HG03135 (cell line): ENCODE data around the gene CENPP.

ENCODE experiments used
- ATAC-seq: cut with Tn5 transposase; IDR thresholded peaks from one replicate; pipeline ENCODE4 v1.9.1; 2021; ENCODE audit warnings: mild to moderate bottlenecking, moderate library complexity; ENCODE audit not compliant: unreplicated experiment

CENPP gene

GRCh38 chr9:92650839-92651621 is 325.3 kb downstream of the CENPP start:
- ATAC-seq, result no peak

GRCh38 chr9:92652461-92652860 is 326.7 kb downstream of the CENPP start:
- ATAC-seq, result no peak

GRCh38 chr9:92654481-92655301 is 328.9 kb downstream of the CENPP start:
- ATAC-seq, result no peak

- ATAC-seq, result no peak
These were observed 329.6 kb downstream of the CENPP start for GRCh38 chr9:92655366-92655765.

GRCh38 chr9:92655896-92656536 is 330.3 kb downstream of the CENPP start:
- ATAC-seq, result no peak

- ATAC-seq, result no peak
These were observed 330.8 kb downstream of the CENPP start for GRCh38 chr9:92656537-92656925.

- no peak for ATAC-seq
These were observed 331.7 kb downstream of the CENPP start for GRCh38 chr9:92657296-92658094.

GRCh38 chr9:92658176-92658575 is 332.4 kb downstream of the CENPP start:
- ATAC-seq, result no peak

- ATAC-seq, result no peak
These were observed 332.9 kb downstream of the CENPP start for GRCh38 chr9:92658611-92659010.

- ATAC-seq, result no peak
These were observed 333.8 kb downstream of the CENPP start for GRCh38 chr9:92659601-92660000.

GRCh38 chr9:92660266-92660665 is 334.5 kb downstream of the CENPP start:
- ATAC-seq, result no peak

- ATAC-seq, result no peak
These were observed 335.4 kb downstream of the CENPP start for GRCh38 chr9:92661127-92661526.

GRCh38 chr9:92661743-92662142 is 336.0 kb downstream of the CENPP start:
- ATAC-seq, result no peak

GRCh38 chr9:92663126-92663525 is 337.4 kb downstream of the CENPP start:
- no peak for ATAC-seq

GRCh38 chr9:92663951-92664350 is 338.2 kb downstream of the CENPP start:
- ATAC-seq, result no peak

- ATAC-seq, result no peak
These were observed 338.8 kb downstream of the CENPP start for GRCh38 chr9:92664394-92665152.

- ATAC-seq, result no peak
These were observed 340.1 kb downstream of the CENPP start for GRCh38 chr9:92665836-92666235.

GRCh38 chr9:92666236-92666635 is 340.5 kb downstream of the CENPP start:
- ATAC-seq, result no peak

GRCh38 chr9:92666912-92667532 is 341.3 kb downstream of the CENPP start:
- ATAC-seq, result no peak
